ENCODE measurements around the gene HMGCL.

The HMGCL gene

DNA sequence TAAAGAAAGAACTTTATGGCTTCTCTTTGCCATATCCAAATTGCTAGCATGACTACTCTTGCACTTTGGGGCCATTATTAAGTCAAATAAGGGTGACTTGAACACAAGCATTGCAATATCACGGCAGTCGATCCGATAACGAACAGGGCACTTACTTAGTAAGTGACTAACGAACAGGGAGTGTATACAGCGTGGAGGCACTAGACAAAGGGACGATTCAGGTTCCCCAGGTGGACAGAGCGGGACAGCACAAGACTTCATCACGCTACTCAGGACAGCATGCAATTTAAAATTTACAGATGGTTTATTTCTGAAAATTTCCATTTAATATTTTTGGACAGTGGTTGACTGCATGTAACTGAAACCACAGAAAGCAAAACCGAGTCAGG is 52.4 kb downstream of the HMGCL start:
- DNase-seq = no peak

DNA sequence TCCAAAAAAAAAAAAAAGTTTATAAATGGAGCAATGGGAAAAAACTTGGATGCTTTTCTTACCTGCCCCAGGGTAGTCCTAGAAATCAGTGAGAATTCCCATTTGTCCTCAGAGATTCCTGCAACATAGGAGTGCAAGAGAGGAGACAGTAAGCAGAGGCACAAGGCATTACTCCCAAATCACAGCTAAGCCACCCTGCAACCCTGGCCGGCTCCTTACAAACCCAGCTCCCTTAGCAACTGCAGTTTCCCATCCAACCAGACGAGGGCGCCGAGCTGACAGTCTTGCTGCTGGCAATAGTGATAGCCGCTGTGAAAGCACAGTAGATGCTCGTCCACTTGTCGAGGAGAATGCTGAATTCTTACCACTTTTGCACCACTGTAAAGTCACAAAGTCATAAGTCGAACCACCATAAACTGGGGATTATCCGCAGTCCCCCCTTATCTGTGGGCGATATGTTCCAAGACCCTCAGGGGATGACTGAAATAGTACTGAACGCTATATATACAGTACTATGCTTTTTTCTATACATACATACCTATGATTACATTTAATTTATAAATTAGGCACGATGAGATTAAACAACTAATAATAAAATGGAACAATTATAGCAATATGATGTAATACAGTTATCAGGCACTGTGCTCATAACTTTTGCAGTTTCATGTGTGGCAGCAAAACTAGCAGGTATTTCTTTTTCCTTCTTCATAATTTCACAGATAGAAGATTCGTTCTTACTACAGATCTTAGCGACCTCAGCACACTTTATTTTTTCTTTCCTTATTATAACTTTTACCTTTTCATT is 53.0 kb downstream of the HMGCL start:
- no peak for DNase-seq

DNA sequence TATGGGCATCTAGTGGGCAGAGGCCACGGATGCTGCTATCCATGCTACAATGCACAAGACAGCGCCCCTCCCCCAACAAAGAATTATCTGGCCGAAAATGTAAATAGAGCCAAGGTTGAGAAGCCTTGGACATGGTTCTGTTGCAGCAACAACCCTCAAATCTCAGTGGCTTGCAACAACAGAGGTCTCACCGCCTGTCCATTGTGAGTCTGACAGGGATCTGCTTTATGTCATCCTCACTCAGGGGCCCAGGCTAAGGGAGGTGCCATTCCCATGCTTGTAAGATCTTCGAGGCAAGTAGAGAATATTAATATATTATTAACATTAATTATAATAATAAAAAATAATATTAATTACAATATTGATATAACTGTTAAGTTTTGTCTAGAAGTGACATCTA is 56.5 kb downstream of the HMGCL start:
- no peak for DNase-seq

DNA sequence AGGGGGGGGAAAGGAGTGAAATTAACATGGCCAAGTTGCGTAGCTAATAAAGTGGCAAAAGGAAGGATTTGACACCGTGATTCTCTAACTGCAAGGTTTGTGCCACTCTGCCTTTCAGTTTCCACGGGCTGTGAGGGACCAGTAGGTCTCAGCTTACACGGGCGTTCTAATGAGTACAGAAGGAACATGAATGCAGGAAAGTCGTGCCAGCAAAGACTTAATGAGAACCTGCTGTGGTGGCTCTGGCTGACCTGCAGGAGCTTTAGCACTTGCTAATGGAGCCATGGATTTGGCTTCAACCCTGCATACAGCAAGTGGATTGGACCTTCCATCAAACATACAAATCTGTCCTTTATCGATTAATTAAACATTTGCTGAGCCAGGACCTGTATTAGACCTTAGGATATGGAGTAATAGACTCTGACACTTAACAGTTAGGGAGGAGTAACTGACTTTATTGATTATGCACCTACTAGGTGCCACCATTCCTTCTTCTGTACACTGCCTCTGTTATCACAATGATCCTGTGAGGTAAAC is 62.1 kb downstream of the HMGCL start:
- no peak for DNase-seq

DNA sequence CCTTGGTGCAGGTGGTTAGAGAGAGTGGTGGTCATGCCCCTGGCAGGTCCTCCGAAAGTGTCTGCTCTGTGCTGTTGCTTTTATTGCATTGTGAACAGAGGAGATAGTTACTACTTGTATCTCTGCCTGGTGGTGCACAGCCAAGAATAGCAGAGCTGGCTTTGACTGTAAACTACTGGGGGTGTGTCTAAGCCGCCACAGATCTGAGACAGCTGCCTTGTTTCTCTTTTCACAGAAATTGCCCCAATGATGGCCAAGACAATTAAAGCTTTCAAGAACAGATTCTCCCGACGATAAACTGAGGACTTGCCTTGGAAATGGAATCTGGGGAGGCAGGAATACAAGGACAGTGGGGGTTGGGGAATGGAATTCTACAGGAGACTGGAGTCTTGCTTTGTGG is 66.0 kb downstream of the HMGCL start:
- no peak for DNase-seq

DNA sequence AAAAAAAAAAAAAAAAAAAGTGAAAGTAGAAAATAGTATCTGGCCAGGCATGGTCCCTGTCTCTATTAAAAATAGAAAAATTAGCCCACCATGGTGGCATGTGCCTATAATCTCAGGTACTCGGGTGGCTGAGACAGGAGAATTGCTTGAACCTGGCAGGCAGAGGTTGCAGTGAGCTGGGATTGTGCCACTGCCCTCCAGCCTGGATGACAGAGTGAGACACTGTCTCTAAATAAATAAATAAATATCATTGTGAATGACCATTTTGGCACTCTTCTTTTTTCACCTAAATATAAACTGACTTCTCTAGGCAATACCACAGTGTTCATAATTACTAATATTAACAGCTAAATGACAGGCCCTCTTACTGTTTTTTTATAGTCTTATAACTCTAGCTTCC is 67.4 kb downstream of the HMGCL start:
- no peak for DNase-seq

DNA sequence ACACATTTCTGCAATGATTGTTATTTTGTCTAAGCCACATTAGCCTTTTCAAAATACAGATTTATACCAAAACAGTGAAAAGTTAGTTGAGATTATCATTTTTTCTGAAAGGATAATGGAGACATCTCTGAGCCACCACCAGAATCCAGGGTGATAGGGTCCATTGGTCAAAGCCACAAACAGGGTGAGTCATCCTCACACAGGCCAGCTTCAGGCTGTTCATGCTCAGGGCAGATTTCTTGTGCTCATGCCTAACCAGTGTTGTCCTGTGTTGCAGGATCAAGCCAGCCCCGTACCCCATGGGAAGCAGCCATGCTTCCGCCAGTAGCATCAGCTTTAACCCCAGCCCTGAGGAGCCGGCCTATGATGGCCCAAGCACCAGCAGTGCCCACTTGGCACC is 68.6 kb downstream of the HMGCL start:
- DNase-seq = no peak

DNA sequence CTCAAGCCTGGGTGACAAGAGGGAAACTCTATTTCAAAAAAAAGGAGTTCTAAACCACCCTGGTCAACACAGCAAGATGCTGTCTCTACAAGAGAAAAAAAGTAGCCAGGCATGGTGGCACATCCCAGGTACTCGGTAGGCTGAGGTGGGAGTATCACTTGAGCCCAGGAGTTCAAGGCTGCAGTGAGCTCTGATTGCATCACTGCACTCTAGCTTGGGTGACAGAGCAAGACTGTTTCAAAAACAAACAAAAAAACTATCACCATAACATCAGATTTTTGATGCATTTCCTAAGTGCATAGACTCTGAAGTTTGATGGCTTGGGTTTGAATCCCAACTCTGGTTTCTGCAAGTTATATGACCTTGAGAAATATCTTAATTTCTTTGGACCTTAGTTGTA is 72.3 kb downstream of the HMGCL start:
- DNase-seq = no peak

All from activated gamma-delta T cell (primary cell).